Fibroblast of skin of scalp (primary cell): ENCODE measurements around the gene PIK3C2G.

ENCODE experiments used
- DNase-seq: peaks from one replicate; pipeline ENCODE4 v3.0.0-alpha.2; 2013

Gene PIK3C2G

GRCh38 chr12:18427520-18427919 lies 166.2 kb downstream of the PIK3C2G start:
- DNase-seq = no peak

- DNase-seq = no peak
These were observed 167.1 kb downstream of the PIK3C2G start for GRCh38 chr12:18428416-18428815.

GRCh38 chr12:18429366-18429765 lies 168.0 kb downstream of the PIK3C2G start:
- no peak for DNase-seq

- DNase-seq = peak; percentile 60
These were observed 169.2 kb downstream of the PIK3C2G start for GRCh38 chr12:18430425-18431048.

DNA sequence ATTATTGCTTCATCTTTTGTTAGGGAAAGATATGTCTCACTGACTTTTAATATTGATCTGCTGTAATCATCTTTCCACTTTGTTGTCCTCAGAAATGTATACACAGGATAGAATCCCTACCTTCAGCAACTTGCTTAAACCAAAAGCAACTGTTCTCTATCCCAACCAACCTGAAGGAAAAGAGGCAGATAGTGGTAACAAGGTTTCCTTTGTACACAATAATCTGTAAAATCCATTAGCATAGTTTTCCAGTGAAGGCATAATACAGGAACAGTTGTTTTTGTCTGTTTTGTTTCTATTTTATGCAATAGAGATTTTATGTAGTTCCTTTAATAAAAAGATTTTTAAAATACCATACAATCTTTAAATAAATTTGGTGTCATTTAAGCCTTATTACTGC lies 170.5 kb downstream of the PIK3C2G start:
- DNase-seq = no peak

GRCh38 chr12:18432206-18432605 lies 170.9 kb downstream of the PIK3C2G start:
- DNase-seq = no peak

GRCh38 chr12:18436170-18436569 lies 174.9 kb downstream of the PIK3C2G start:
- DNase-seq = no peak

GRCh38 chr12:18439541-18439940 lies 178.2 kb downstream of the PIK3C2G start:
- peak; percentile 11 for DNase-seq

- peak; percentile 29 for DNase-seq
These were observed 182.6 kb downstream of the PIK3C2G start for GRCh38 chr12:18443768-18444437.

DNA sequence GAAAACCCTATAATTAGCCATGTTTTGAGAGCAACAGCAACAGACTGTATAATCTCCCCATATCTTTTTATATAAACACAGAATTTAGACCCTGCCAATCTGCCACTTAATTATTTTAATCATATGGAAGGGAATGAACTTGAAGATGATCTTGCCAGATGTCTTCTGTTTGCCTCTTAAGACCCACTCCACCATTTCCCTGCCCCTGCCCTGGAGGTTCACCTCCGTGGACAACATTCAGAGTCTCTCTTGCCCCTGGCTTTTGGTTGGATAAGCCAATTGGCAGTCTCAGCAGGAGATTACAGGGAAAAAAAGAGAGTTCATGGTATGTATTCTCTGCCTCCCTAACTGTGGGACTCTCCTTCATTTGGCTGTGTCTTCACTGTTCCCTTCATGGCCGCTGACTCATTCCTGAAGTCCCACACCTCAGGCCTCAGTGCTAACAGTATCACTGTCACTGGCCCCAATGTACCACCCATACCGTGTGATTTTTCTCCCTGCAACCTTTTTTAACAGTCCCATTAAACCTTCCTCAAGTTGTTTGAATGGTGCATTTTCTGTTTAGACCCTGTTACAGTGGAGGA lies 184.8 kb downstream of the PIK3C2G start:
- DNase-seq = no peak

- DNase-seq = no peak
These were observed 193.0 kb downstream of the PIK3C2G start for GRCh38 chr12:18454330-18454729.

GRCh38 chr12:18456344-18456743 lies 195.0 kb downstream of the PIK3C2G start:
- DNase-seq = no peak

DNA sequence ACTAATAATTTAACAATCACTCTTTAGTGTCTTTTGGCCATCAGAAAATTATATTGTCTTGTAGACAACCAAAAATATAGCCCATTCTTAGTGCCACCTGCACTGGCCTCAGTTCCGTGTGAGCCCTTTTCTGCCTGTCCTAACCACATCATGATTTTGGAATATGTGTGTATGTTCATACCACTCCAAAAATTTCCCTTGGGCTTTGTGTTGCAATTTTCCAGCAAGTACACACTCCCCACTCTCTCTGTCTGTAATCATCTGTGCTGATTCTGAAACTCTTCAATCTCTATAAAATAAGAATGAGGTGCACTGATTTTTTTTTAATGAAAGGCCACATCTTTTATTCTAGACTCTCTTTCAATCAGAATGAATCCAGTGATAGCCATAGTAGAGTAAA lies 196.0 kb downstream of the PIK3C2G start:
- no peak for DNase-seq

DNA sequence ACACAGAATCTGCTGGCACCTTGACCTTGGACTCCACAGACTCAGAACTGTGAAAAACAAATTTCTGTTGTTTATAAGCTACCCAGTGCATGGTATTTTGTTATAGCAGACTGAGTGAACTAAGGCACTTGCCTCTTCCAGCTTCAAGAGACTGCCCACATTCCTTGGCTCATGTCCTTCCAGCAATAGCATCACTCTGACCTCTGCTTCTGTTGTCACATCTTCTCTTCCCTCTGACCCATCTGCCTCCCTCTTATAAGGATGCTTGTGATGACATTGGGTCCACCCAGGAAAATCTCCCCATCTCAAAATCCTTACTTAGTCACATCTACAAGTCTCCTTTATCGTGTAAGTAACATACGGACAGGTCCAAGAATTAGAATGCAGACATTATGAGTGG lies 200.4 kb downstream of the PIK3C2G start:
- peak; percentile 2 for DNase-seq

GRCh38 chr12:18462442-18462841 lies 201.1 kb downstream of the PIK3C2G start:
- DNase-seq = peak; percentile 68

- no peak for DNase-seq
These were observed 206.4 kb downstream of the PIK3C2G start for GRCh38 chr12:18467620-18468245.

DNA sequence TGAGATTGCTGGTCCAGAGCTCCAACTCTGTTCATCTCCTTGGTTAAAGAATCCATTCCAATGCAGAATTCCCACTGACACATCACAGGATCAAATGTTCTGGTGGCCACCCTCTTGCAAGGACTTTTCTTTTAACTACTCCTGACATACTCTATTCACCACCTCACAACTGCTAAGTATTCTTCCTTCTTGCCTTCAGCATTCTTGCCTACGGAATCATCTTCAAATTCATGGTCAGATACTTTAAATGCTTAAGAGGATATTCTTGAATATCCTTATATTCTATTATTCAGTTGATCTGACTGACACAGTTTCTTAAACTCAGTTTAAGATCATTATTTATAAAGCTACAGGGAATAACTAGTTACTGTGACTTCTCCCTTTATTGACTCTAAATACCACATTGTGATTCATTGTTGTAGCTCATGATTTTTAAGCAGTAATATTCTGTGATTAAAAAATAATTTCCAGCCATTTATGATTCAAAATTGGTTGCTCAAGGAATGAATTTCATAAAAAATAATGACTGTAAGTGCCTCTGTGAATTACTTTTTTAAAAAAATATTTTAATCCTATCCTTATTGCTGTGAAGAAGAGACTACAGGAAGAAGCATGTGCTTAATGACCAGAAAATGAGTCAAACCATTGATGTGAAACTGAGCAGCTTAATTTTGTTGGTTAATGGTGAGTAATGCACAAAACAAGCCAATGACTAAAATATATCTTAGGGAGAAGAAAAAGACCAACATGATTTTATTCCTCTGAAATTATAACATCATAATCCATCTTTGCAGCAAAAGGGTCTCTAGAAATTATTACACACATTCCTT lies 207.1 kb downstream of the PIK3C2G start:
- DNase-seq = peak; percentile 54

DNA sequence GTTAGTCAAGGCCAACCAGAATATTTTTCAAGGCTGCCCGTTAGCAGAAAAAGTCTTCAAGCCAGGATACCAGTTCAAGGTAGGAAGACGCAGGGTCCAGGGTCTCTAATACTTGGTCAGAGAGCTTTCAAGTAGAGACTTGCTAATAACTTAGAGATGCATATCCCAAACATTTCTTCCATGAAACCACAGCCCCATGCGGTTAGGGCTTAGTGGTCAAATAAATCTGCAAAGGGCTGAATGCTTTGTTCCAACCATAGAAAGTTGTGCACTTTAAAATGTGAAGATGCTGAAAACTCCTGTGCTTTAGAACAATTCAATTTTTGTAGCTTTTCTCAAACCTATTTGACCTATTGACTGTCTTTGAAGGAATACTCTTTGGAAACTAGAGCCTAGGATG lies 208.9 kb downstream of the PIK3C2G start:
- DNase-seq = peak; percentile 20

- no peak for DNase-seq
These were observed 211.0 kb downstream of the PIK3C2G start for GRCh38 chr12:18472304-18472703.

DNA sequence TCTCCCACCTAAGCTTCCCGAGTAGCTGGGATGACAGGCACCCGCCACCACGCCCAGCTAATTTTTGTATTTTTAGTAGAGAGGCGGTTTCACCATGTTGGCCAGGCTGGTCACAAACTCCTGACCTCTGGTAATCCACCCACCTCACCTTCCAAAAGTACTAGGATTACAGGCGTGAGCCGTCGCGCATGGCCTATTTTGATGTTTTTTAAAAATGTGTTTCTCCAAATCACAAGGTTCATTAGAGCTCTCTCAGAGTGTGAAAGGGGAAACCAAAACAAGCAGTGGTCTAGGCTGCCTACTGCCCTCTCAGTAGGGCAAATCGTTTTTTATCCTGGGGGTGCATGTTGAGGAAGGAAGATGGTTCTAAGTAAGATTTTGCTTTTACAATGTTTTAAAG lies 211.5 kb downstream of the PIK3C2G start:
- no peak for DNase-seq

GRCh38 chr12:18476861-18477260 lies 215.5 kb downstream of the PIK3C2G start:
- peak; percentile 4 for DNase-seq

- no peak for DNase-seq
These were observed 217.9 kb downstream of the PIK3C2G start for GRCh38 chr12:18479256-18479655.
